NK-92 (cell line): ENCODE data around the gene ANKS1B.

ENCODE experiments used
- DNase-seq: peaks from one replicate; lab custom pipeline; 2025; ENCODE audit not compliant: unreplicated experiment; lab: John Stamatoyannopoulos, UW

Gene ANKS1B

GRCh38 chr12:99140017-99140720 lies 844.6 kb downstream of the ANKS1B start:
- no peak for DNase-seq

GRCh38 chr12:99138393-99138792 lies 846.3 kb downstream of the ANKS1B start:
- DNase-seq = no peak

GRCh38 chr12:99137124-99137855 lies 847.4 kb downstream of the ANKS1B start:
- DNase-seq = no peak

DNA sequence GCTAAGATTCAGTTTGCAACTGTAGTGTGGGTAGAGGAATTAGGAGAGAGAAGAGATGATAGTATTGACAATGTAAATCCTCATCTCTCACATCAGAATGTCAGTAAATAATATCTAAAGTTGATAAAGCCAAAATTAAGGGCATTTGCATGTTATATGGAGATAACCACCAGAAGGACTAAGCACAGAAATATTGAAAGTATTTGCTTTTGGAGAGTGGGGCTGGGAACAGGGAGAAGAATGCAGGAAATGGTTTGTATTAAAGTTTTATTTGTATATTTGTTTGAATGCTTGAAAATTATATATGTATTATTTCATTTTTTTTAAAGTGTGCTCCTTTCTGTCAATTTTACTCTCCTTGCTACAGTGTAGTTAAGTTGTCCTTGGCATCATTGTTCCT lies 848.2 kb downstream of the ANKS1B start:
- DNase-seq = no peak

- no peak for DNase-seq
Observed at GRCh38 chr12:99135376-99135775, 849.4 kb downstream of the ANKS1B start.

DNA sequence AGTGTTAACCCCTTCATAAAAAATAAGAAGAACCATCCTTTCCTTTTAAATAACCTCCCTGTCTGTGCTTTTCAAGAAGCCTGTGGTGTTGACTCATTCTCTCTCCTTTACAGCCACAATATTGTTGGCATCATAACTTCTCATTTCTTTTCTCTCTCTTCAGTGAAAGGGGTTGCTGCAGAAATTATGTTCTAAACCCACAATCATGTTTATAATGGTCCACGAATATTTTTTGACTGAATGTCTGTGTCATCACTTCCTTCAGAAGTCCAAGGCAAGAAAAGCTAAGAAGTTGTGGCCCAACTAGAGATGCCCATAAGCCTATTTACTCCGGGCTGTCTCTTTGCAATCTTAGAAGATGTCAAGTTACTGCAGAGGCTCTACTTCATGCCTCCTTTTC lies 851.3 kb downstream of the ANKS1B start:
- no peak for DNase-seq

DNA sequence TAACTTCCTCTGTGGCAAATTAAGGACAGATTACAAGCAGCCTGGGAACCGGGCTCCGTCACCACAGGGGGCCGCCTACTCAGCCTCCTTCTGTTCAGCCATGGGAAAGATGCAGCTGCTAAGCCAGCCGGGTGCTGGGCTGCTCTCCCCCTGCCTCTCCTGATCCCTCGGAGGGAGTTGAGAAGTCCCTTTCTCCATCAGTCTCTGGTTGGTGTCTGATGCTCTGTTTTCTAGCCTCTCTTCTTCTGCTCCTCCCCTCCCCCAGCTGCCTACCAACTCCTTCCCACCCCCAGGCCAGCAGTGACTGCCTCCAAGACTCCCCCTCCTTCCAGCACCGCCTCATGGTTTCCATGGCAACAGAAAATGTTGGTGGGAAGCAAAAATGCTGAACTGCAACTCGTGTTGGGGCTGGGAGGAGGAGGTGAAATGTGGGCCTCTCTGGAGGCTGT lies 853.0 kb downstream of the ANKS1B start:
- no peak for DNase-seq

GRCh38 chr12:99130808-99131553 lies 853.8 kb downstream of the ANKS1B start:
- no peak for DNase-seq

GRCh38 chr12:99128246-99128802 lies 856.4 kb downstream of the ANKS1B start:
- DNase-seq = no peak

GRCh38 chr12:99122959-99123358 lies 861.8 kb downstream of the ANKS1B start:
- DNase-seq = no peak

DNA sequence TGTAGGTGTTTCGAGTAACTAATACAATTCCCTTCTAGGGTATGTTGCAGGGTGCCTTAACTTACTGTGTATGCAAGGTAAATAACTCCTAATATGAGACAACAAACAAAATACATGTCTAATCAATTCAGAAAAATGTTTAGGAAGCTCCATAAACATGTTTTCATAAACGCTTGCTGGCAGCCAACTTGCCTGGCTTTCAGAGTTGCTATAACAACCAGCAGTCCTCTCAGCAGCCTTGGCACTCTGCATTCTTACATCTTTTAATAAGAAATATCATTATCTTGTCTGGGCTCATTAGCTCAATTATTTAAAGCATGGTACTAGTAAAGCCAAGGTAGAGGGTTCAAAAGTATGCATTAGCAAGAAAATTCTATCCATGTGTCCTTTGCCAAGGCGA lies 862.2 kb downstream of the ANKS1B start:
- DNase-seq = no peak

DNA sequence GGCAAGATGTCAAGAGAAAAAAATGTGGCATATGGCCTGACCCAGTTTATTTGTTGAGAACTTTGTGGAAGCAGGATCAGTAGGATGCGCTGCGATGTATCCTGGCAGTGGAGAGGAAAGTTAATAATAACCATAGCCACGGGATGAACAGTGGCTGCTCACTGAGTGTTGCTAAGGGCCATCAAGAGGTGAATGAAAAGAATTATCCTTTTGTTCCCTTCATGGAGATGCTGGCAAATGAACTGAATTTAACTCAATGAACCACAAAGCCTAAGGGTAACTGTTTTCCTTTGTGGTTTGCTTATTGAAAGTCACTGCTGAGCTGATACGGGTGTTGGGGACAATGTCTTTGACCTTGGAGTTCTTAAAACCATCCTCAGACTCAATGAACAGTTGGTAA lies 863.2 kb downstream of the ANKS1B start:
- DNase-seq = no peak

DNA sequence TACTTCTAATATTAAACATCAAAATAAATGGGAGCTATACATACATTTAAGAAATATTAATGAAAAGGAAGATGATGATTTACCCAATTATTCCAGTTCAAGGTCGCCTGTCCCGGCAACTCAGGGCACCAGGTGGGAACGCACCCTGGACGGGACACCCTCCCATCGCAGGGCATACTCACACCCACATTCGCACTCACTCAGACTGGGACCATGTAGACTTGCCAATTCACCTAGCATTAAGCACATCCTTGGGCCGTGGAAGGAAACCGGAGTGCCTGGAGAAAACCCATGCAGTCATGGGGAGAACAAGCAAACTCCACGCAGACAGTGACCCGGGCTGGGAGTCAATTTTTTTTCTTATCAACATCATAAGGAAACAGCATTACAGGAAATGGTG lies 864.8 kb downstream of the ANKS1B start:
- DNase-seq = no peak

DNA sequence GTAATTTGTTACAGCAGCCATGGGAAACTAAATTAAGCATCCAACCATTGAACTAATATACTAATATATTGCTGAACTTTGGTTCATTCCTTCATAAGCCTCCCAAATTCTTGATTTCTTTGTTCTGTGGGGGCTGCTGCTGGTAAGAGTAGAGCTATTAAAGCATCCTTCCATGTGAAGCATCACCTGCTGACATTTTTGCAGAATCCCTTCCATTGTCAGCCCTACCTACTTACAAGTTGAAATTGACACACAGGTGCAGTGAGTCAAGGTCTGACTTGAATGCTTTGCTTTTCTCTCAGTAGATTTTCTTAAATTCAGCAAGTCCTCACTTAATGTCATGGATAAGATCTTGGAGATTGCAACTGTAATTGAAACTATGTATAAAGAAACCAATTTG lies 865.3 kb downstream of the ANKS1B start:
- no peak for DNase-seq

- no peak for DNase-seq
Observed at GRCh38 chr12:99111600-99111999, 873.1 kb downstream of the ANKS1B start.

- DNase-seq = no peak
Observed at GRCh38 chr12:99110868-99111267, 873.9 kb downstream of the ANKS1B start.

- no peak for DNase-seq
Observed at GRCh38 chr12:99110212-99110611, 874.5 kb downstream of the ANKS1B start.

- no peak for DNase-seq
Observed at GRCh38 chr12:99108924-99109323, 875.8 kb downstream of the ANKS1B start.

DNA sequence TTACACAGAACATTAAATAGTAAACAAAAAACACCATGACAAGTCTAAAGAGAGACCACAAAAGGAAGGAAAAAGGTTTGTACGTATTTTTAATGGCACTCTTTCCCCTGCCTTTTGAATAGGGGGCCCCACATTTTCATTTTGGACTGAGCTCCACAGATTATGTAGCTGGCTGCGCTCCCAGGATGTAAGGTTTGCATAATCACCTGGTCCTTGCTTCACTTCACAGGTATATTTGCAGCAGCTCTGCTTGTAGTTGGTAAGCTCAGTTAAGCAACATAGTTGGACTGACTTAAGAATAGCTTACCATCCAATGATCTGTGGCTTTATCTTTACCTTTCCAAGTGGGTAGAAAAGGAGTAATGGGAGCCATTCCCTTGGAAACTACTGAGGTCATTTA lies 885.0 kb downstream of the ANKS1B start:
- no peak for DNase-seq

DNA sequence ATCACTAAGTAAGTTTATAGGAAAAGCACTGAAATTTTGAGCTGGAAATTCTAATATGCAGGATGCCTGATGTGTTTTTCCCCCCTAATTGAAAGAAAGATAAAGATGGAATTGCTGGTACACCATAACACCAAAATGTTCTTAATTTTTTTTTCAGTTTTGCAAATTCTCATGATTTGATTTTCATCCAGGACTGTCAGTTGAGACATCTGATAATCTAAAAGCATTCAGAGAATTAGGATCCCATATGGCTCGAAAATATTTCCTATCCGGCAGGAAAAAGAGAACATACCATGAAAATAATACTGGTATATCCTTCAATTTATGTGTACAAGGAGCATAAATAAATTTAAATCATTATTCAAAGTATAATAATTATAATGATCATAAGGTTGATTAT lies 887.6 kb downstream of the ANKS1B start:
- DNase-seq = no peak

DNA sequence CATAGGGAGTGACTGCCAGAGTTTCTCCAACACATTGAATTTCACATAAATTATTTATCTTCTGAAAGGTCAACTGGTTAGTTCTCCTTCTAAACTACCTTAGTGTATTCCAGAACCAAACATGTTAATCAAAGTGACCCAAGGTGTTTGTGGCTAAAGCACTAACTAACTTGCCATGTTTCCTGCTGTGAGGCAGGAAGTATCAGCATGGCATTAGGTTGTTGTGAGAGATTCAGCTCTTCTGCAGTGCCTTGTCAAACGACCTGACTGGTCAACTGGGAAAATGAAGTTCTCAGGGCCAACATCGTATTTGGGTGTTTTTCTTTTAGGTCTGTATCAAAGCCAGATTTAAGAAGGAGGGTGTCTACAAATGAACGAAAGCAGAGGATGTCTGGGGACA lies 891.6 kb downstream of the ANKS1B start:
- no peak for DNase-seq
